Astrocyte of the cerebellum (primary cell): Measurements from ENCODE around the gene COL6A3.

Experiments
- DNase-seq: peaks from one replicate; pipeline ENCODE4 v3.0.0-alpha.2; 2011; ENCODE audit warnings: low read depth
- H3K4me3 ChIP-seq: 2 replicates; pipeline ENCODE4 v1.5.1; 2011; ENCODE audit warnings: mild to moderate bottlenecking, low read depth, low read length, moderate library complexity
- CTCF ChIP-seq: IDR thresholded peaks from 2 replicates; pipeline ENCODE4 v1.5.1; 2012; ENCODE audit warnings: low read length, low read depth, moderate library complexity, mild to moderate bottlenecking; ENCODE audit errors: missing control alignments
- in situ Hi-C: cut with HindIII; loops from 2 replicates; pipeline ENCODE4 v1.10.0; 2017; ENCODE audit warnings: low sequenced_read_pairs

Gene COL6A3

GRCh38 chr2:237422309-237422708 is 8.3 kb upstream of the COL6A3 start:
- TF ChIP-seq CTCF, result no peak

DNA sequence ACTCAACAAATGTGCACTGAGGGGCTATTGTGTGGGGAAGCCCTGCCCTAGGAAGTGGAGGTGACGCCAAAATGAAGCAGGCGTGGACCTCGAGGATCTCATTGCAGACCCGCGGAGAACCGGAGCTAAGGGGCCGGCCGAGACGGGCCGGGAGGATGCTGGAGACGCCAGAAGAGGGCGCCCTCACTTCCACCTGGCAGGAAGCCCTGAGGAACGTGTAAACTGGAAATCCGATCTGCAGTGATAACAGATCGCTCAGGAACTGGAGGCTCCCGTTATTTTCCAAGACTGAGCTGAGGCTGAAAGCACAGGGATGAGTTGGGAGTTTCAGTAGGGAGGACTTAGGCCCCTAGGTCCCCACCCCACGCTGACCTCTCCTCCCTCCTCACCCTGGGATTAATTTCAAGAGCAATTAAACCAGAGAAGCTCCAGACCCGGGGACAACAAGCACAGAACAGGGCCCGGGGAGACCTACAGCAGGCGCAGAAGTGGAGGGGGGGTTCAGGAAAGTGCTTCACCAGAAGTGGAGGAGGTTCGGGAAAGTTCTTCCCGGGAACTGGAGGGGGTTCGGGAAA is 7.7 kb upstream of the COL6A3 start:
- in situ Hi-C loops, result no loop called here
- H3K4me3 ChIP-seq, result no peak overlapping the region
- peak; percentile 76 for DNase-seq
- TF ChIP-seq CTCF, result peak; percentile 86

More at GRCh38 chr2:237422309-237422708, 8.3 kb upstream of the COL6A3 start:
- DNase-seq, result no peak
- in situ Hi-C loops, result no loop called here
- no peak overlapping the region for H3K4me3 ChIP-seq

DNA sequence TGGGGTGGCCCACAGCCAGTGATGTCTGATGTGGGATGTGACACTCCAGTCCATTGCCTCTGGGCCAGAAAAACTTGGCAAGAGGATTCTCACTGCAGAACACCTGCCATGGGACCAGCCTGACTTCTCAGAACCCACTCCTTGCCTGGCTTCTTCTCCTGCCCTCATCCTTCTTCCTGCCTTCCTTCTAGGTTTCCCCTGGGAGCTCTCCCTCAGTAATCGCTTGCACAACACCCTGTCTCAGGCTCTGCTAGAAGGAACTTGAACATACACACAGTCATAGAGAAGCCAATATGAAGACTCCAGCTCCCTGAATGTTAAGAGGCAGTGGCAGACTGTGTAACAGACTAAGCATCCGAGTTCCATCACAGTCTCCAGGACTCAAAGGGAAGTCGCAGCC is 4.3 kb upstream of the COL6A3 start:
- in situ Hi-C loops, result no loop called here

DNA sequence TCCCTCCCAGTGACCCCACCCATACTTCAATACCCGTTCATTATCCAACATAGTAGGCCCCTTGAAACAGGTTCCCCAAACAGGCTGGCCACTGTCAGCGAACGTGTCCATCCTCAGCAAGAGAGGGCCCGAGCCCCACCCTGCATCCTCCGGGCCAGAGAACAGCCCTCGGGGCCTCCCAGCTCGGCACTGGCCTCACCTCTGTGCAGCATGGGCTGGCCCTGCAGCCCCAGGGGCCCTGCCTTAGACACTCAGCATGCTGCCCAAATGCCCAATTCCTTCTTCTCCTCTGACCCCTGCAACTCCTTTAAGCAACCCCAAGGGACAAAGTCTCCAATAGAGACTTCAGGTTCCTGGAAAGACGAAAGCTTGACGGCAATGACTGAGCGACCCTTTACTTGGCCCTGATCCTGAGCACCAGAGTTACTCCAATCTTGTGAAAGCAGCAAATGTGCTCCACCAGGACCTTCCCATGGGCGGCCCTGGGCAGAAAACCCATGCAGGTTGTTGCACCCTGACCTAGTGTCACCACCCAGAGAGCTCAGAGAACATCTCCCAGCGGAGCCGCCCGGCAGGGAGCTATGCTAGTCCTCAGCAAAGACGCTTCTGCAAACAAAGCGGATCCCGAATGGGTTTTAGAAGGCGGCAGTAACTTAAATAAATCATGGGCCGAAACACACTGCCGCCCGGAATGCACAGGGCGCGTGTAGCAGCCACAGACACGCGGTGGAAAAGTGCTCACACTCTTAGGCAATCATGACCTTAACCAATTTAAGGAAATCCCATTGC is 782 bp downstream of the COL6A3 start:
- in situ Hi-C loops, result no loop called here
- no peak for DNase-seq
- TF ChIP-seq CTCF, result no peak
- peak overlapping the region; percentile 60 for H3K4me3 ChIP-seq

More for the DNA sequence above, 4.3 kb upstream of the COL6A3 start:
- no peak for DNase-seq
- H3K4me3 ChIP-seq, result no peak overlapping the region
- no peak for TF ChIP-seq CTCF

DNA sequence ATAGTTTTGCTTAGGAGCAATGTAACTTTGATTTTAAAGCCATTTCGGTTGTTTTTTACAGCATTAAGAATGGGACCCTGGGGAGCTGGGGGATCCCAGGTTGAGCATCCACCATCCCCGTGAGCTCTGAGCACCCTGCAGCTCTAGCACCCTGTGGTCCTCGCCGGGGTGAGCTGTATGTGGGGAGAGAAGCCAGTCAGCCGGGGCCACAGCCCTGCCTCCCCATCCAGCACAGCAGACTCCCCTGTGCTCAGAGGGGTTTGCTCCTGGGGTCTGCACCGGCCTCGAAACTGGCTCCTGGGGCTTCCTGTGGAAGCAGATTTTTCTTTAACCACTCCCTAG is 1.3 kb downstream of the COL6A3 start:
- peak overlapping the region; percentile 60 for H3K4me3 ChIP-seq
- no peak for DNase-seq
- in situ Hi-C loops, result no loop called here
- no peak for TF ChIP-seq CTCF

DNA sequence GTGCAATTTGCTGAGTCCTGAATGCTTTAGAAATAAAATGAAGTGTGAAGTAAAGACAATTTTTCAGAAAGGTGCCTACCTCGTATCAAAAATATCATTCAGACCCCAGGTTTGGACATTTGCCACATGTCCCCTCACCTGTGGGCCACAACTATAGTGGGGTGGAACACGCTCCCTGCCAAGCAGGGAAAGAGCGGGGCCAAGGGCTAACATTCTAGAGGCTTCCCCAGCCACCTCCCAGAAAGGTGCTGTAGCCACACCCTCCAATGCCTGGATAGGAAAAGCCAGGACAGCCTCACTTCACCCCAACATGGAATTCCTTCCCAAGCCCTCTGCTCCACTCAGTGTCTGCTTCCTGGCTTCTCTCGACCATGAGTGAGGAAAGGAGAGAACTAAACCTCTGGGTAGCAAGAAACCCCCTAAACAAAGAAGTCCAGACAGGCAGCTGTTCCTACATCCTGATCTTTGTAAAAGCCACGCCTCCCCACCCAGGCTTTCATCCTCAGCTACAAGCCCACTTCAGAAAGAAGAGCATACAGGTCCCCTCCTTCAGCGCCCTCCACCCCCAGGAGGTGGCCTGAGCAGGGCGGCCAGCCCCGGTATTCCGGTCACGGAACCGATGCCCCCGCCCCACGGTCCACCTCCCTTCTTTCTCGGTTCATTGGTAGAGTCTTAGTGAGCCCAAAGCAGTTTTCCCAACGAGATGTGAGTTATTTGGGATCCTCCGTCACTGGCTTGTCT is 2.1 kb downstream of the COL6A3 start:
- no peak for TF ChIP-seq CTCF
- peak overlapping the region; percentile 60 for H3K4me3 ChIP-seq
- in situ Hi-C loops, result no loop called here
- no peak for DNase-seq
